PC-9 (cell line): ENCODE measurements around the gene MYH3. TPM values are rescaled to one million over a fixed set of nuclear protein-coding genes. Genes with fewer than 3 reads are reported as not detected.

Source experiments
- BruUV-seq: library from RNA; stranded (reverse); fragments of 400-500 nt; replicated peaks from 2 replicates; lab custom pipeline; 2021; lab: Mats Ljungman, UMichigan
- CTCF ChIA-PET: fragments of 300-600 bp; sonication (Branson Sonifier 250); formaldehyde crosslinking; loops from one replicate; lab custom pipeline; 2022; ENCODE audit warnings: antibody characterized with exemption; lab: Charles Lee
- POLR2A ChIA-PET: fragments of 300-600 bp; sonication (Branson Sonifier 250); formaldehyde crosslinking; loops from one replicate; lab custom pipeline; 2022; ENCODE audit warnings: antibody characterized with exemption; ENCODE audit not compliant: unreplicated experiment; lab: Charles Lee
- DNase-seq, 2 experiments: peaks; one replicate each; pipeline versions ENCODE4 v3.0.0 to v3.0.0-alpha.2; 2015 to 2022; ENCODE audit warnings: mixed read lengths in 1 of 2
- H2AFZ ChIP-seq: fragments of 200-600 bp; sonication (generic); 2 replicates; pipeline ENCODE4 v1.8.1; 2017; ENCODE audit warnings: antibody characterized with exemption
- H3F3A ChIP-seq: fragments of 200-600 bp; sonication (generic); 2 replicates; pipeline ENCODE4 v1.8.1; 2017; ENCODE audit warnings: antibody characterized with exemption, mild to moderate bottlenecking, low read depth; ENCODE audit not compliant: insufficient read depth
- H3K27ac ChIP-seq: fragments of 200-600 bp; sonication (generic); 2 replicates; pipeline ENCODE4 v1.6.1; 2016; ENCODE audit warnings: mixed run types
- H3K27me3 ChIP-seq: fragments of 200-600 bp; sonication (generic); 2 replicates; pipeline ENCODE4 v1.6.1; 2016; ENCODE audit warnings: low read depth, mixed run types; ENCODE audit not compliant: insufficient read depth
- H3K36me3 ChIP-seq: fragments of 200-600 bp; sonication (generic); 2 replicates; pipeline ENCODE4 v1.6.1; 2016; ENCODE audit warnings: low read depth, mixed run types
- H3K4me1 ChIP-seq: fragments of 200-600 bp; sonication (generic); replicated peaks from 2 replicates; pipeline ENCODE4 v1.6.1; 2016; ENCODE audit warnings: mixed run types; ENCODE audit not compliant: insufficient read depth
- H3K4me2 ChIP-seq: fragments of 200-600 bp; sonication (generic); 2 replicates; pipeline ENCODE4 v1.6.1; 2017; ENCODE audit warnings: mixed run types
- H3K4me3 ChIP-seq: fragments of 200-600 bp; sonication (generic); 2 replicates; pipeline ENCODE4 v1.6.1; 2016; ENCODE audit warnings: mixed run types
- H3K79me2 ChIP-seq: fragments of 200-600 bp; sonication (generic); 2 replicates; pipeline ENCODE4 v1.6.1; 2017; ENCODE audit warnings: low read depth, mixed run types
- H3K9me2 ChIP-seq: fragments of 200-600 bp; sonication (generic); 2 replicates; pipeline ENCODE4 v1.8.1; 2017; ENCODE audit warnings: mild to moderate bottlenecking; ENCODE audit not compliant: insufficient read depth
- H3K9me3 ChIP-seq: fragments of 200-600 bp; sonication (generic); 2 replicates; pipeline ENCODE4 v1.8.1; 2016; ENCODE audit warnings: low read depth; ENCODE audit not compliant: insufficient read depth
- H4K20me1 ChIP-seq: fragments of 200-600 bp; sonication (generic); 2 replicates; pipeline ENCODE4 v1.8.1; 2017; ENCODE audit not compliant: insufficient read depth
- CTCF ChIP-seq: fragments of 200-600 bp; sonication (generic); conservative IDR thresholded peaks from 2 replicates; pipeline ENCODE4 v1.6.1; 2017; ENCODE audit warnings: mixed run types, antibody characterized with exemption, mild to moderate bottlenecking, moderate library complexity
- EZH2 ChIP-seq: fragments of 200-600 bp; sonication (generic); IDR thresholded peaks from 2 replicates; pipeline ENCODE4 v1.8.0; 2017; ENCODE audit warnings: antibody characterized with exemption, low read depth
- intact Hi-C: fragments of 100-400 bp; cut with micrococcal nuclease; formaldehyde crosslinking; loops from one replicate; pipeline ENCODE4 v1.10.0; 2022; ENCODE audit not compliant: unreplicated experiment
- total RNA-seq: library from RNA; stranded (reverse); gene quantifications from 2 replicates; pipeline ENCODE4 v1.2.3, GENCODE V29; 2021

The MYH3 gene
- total RNA-seq, 1 experiment from 2014 or later = 0.07 TPM

GRCh38 chr17:10652984-10653659, 4.0 kb downstream of the MYH3 start:
- no peaks in the 10 kb centered on the region for H4K20me1 ChIP-seq
- CTCF ChIA-PET = interaction anchor here (0.7 kb wide), 1 partner anchor 427 kb away, joined by 3 read pairs; no protein-coding TSS in a partner anchor
- H3K4me3 ChIP-seq = no peak overlapping the region
- H3K36me3 ChIP-seq = no peaks in the 10 kb centered on the region
- no peaks in the 10 kb centered on the region for H3K9me3 ChIP-seq
- H2AFZ ChIP-seq = no peak overlapping the region
- H3K9me2 ChIP-seq = no peaks in the 10 kb centered on the region
- BruUV-seq = no TSS peak
- no peaks in the 10 kb centered on the region for H3K79me2 ChIP-seq
- H3K4me1 ChIP-seq = no peaks in the 10 kb centered on the region
- TF ChIP-seq CTCF (no peak), EZH2 (no peak)
- intact Hi-C loops = no loop called here
- no peak for DNase-seq
- H3F3A ChIP-seq = no peaks in the 10 kb centered on the region
- no peak overlapping the region for H3K27ac ChIP-seq
- no peak overlapping the region for H3K4me2 ChIP-seq
- POLR2A ChIA-PET = no interaction called here
- peaks cover 50% of the 10 kb centered on the region for H3K27me3 ChIP-seq

- CTCF ChIA-PET = no interaction called here
- H3K4me3 ChIP-seq = no peak overlapping the region
- H2AFZ ChIP-seq = no peak overlapping the region
- no peak overlapping the region for H3K4me2 ChIP-seq
- no peaks in the 10 kb centered on the region for H4K20me1 ChIP-seq
- TF ChIP-seq CTCF (no peak), EZH2 (no peak)
- H3K9me3 ChIP-seq = no peaks in the 10 kb centered on the region
- peaks cover 54% of the 10 kb centered on the region for H3K27me3 ChIP-seq
- no peaks in the 10 kb centered on the region for H3F3A ChIP-seq
- H3K4me1 ChIP-seq = no peaks in the 10 kb centered on the region
- no peak for DNase-seq
- intact Hi-C loops = no loop called here
- POLR2A ChIA-PET = no interaction called here
- H3K36me3 ChIP-seq = no peaks in the 10 kb centered on the region
- no peaks in the 10 kb centered on the region for H3K9me2 ChIP-seq
- no peak overlapping the region for H3K27ac ChIP-seq
- no TSS peak for BruUV-seq
- no peaks in the 10 kb centered on the region for H3K79me2 ChIP-seq
Measured at GRCh38 chr17:10651927-10652326, 5.2 kb downstream of the MYH3 start.

- no peaks in the 10 kb centered on the region for H3K4me1 ChIP-seq
- H3K4me3 ChIP-seq = no peak overlapping the region
Measured at GRCh38 chr17:10649602-10650001, 7.5 kb downstream of the MYH3 start.

More at GRCh38 chr17:10649602-10650001, 7.5 kb downstream of the MYH3 start:
- Histone ChIP-seq H3F3A (no peaks in the 10 kb centered on the region), H3K79me2 (no peaks in the 10 kb centered on the region), H3K9me2 (no peaks in the 10 kb centered on the region), H4K20me1 (no peaks in the 10 kb centered on the region), H3K36me3 (no peaks in the 10 kb centered on the region), H3K27ac (no peak overlapping the region), H3K27me3 (peaks cover 61% of the 10 kb centered on the region), H2AFZ (no peak overlapping the region), H3K9me3 (no peaks in the 10 kb centered on the region), H3K4me2 (no peak overlapping the region)
- POLR2A ChIA-PET = no interaction called here
- BruUV-seq = no TSS peak
- intact Hi-C loops = no loop called here
- CTCF ChIA-PET = no interaction called here
- no peak for TF ChIP-seq EZH2
- TF ChIP-seq CTCF = no peak
- no peak for DNase-seq
